ENCODE measurements around the gene CAMP. TPM values are rescaled to one million over a fixed set of nuclear protein-coding genes. Genes with fewer than 3 reads are reported as not detected.
A peak's percentile ranks its signal among the peaks of the same experiment; 100 is the strongest.

Gene CAMP
- total and polyA plus RNA-seq, 2 of the 13 experiments (the other 11 are each of a cell fraction or from before 2014, with no cell fraction given): not detected

DNA sequence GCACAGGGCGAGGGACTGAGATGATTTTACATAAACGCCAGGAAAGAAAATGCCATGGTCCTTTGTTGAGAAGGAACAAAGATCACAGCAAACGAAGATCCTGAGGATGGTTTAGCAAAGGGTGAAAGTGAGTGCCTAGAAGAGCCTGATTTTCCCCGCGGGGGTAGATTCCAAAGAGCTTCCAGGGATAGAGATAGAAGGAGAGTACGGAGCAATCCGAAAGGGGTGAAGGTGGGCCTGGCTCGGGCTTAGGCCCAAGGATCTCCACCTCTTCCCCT lies 36.1 kb upstream of the CAMP start (continued):
- TF ChIP-seq, protein P1, sequence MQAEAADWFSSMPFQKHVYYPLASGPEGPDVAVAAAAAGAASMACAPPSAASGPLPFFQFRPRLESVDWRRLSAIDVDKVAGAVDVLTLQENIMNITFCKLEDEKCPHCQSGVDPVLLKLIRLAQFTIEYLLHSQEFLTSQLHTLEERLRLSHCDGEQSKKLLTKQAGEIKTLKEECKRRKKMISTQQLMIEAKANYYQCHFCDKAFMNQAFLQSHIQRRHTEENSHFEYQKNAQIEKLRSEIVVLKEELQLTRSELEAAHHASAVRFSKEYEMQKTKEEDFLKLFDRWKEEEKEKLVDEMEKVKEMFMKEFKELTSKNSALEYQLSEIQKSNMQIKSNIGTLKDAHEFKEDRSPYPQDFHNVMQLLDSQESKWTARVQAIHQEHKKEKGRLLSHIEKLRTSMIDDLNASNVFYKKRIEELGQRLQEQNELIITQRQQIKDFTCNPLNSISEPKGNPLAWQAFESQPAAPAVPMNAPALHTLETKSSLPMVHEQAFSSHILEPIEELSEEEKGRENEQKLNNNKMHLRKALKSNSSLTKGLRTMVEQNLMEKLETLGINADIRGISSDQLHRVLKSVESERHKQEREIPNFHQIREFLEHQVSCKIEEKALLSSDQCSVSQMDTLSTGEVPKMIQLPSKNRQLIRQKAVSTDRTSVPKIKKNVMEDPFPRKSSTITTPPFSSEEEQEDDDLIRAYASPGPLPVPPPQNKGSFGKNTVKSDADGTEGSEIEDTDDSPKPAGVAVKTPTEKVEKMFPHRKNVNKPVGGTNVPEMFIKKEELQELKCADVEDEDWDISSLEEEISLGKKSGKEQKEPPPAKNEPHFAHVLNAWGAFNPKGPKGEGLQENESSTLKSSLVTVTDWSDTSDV (CRISPR knock-in tag; IDR thresholded peaks at IDR 0.05): 0 out of 2 replicates have a peak, but pooled peaks have one; percentile 90
- 0 out of 2 replicates have a peak, but pooled peaks have one; percentile 34 for TF ChIP-seq ZNF136 (CRISPR knock-in tag; IDR thresholded peaks at IDR 0.05; ENCODE audit: low read depth)

DNA sequence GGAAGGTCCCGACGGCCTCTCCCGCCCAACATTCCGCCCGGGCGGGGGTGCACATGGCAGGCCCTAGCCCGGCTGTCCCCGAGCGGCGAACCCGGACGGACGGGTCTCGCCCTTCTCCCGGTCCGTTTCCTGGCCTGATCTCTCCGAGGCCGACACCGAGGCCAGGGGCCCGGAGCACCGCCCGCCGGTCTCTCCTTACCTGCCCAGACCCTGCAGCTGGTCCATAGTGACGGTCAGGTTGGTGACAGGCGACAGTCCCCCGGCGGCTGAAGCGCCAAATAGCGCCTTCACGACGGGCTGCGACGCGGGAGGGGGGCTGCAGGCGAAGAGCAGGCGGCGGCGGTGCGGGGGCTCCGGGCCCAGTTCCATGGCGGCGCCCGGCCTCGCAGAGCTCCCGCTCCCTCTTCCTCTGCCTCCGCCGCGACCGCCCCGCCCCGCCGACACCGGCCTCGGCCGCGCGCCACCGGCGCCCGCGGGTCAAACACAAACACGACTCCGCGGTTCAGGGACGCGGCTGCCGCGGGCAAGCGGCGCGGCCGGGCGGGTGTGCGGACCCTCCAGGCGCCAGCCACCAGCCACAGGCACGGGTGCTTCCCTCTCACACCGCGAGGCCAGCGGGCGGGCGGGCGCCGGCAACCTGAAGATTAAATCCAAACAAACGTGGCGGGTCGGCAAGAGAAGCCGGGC lies 35.6 kb upstream of the CAMP start:
- in situ Hi-C loops (cut with HindIII; ENCODE audit: extremely low pct_ligation_motif_present, low pct_unique_long_range_greater_than_20kb): no loop called here
- H3K4me3 ChIP-seq (replicated peaks in 1 of 3; ENCODE audit: insufficient read depth in 1 of 3, low read depth in 2 of 3, low read length in 3 of 3): peak overlapping the region; percentile 66 to 91 (median 80)
- H3K9ac ChIP-seq (ENCODE audit: insufficient read depth, low read depth, low read length): peak overlapping the region; percentile 89
- FAIRE-seq (no peak), DNase-seq (ENCODE audit: low spot score) (no peak), ATAC-seq (peak; percentile 50)
- no peaks in the 10 kb centered on the region for H3K9me3 ChIP-seq (ENCODE audit: low read length)
- TSS peak; percentile 64 for BruUV-seq (replicated peaks)
- no peak overlapping the region for H2AFZ ChIP-seq (ENCODE audit: low read length)
- WGBS (ENCODE audit: low lambda C conversion rate): 0% methylated on average over 3 of the region's 87 CpGs
- peak overlapping the region; percentile 78 for H3K27ac ChIP-seq (ENCODE audit: extremely low read length, insufficient read depth, low read length)
- peaks cover 0 to 33% of the 10 kb centered on the region in 2 experiments; a peak in 4 of 5 replicates for H3K36me3 ChIP-seq (replicated peaks in 1 of 2; ENCODE audit: control insufficient read depth in 1 of 2, insufficient read depth in 2 of 2, low read length in 2 of 2)
- no peaks in the 10 kb centered on the region for H3K27me3 ChIP-seq (ENCODE audit: control insufficient read depth in 1 of 2, insufficient read depth in 2 of 2, low read length in 2 of 2)
- CTCF ChIA-PET (ENCODE audit: low intra/inter-chr PET ratio, low total read pairs): no interaction called here
- POLR2A ChIA-PET: interaction anchor here (0.6 to 2.6 kb wide), 6 partner anchors 35 to 295 kb away, joined by 3 to 12 read pairs (median 5); partner anchors contain the start of genes CAMP and ZNF589
- H3K4me2 ChIP-seq (ENCODE audit: low read depth, low read length): peak overlapping the region; percentile 91
- intact Hi-C loops (cut with micrococcal nuclease; ENCODE audit: unreplicated experiment): no loop called here
- peaks cover 70% of the 10 kb centered on the region for H3K4me1 ChIP-seq (ENCODE audit: insufficient read depth, low read length)
- no peaks in the 10 kb centered on the region for H4K20me1 ChIP-seq (ENCODE audit: insufficient read depth, low read length)
- peaks cover 39% of the 10 kb centered on the region for H3K79me2 ChIP-seq (ENCODE audit: insufficient read depth, low read length)
- no peak for TF ChIP-seq ZFP36 (IDR thresholded peaks at IDR 0.05; ENCODE audit: borderline replicate concordance, low read depth, low read length, partially characterized antibody)
- no peak for TF ChIP-seq HCFC1 (IDR thresholded peaks at IDR 0.05; ENCODE audit: low read depth, low read length)
- no peak for TF ChIP-seq ZNF317 (CRISPR knock-in tag; IDR thresholded peaks at IDR 0.05)
- no peak for TF ChIP-seq ZNF816 (CRISPR knock-in tag; IDR thresholded peaks at IDR 0.05; ENCODE audit: borderline replicate concordance)
- TF ChIP-seq, protein P2, sequence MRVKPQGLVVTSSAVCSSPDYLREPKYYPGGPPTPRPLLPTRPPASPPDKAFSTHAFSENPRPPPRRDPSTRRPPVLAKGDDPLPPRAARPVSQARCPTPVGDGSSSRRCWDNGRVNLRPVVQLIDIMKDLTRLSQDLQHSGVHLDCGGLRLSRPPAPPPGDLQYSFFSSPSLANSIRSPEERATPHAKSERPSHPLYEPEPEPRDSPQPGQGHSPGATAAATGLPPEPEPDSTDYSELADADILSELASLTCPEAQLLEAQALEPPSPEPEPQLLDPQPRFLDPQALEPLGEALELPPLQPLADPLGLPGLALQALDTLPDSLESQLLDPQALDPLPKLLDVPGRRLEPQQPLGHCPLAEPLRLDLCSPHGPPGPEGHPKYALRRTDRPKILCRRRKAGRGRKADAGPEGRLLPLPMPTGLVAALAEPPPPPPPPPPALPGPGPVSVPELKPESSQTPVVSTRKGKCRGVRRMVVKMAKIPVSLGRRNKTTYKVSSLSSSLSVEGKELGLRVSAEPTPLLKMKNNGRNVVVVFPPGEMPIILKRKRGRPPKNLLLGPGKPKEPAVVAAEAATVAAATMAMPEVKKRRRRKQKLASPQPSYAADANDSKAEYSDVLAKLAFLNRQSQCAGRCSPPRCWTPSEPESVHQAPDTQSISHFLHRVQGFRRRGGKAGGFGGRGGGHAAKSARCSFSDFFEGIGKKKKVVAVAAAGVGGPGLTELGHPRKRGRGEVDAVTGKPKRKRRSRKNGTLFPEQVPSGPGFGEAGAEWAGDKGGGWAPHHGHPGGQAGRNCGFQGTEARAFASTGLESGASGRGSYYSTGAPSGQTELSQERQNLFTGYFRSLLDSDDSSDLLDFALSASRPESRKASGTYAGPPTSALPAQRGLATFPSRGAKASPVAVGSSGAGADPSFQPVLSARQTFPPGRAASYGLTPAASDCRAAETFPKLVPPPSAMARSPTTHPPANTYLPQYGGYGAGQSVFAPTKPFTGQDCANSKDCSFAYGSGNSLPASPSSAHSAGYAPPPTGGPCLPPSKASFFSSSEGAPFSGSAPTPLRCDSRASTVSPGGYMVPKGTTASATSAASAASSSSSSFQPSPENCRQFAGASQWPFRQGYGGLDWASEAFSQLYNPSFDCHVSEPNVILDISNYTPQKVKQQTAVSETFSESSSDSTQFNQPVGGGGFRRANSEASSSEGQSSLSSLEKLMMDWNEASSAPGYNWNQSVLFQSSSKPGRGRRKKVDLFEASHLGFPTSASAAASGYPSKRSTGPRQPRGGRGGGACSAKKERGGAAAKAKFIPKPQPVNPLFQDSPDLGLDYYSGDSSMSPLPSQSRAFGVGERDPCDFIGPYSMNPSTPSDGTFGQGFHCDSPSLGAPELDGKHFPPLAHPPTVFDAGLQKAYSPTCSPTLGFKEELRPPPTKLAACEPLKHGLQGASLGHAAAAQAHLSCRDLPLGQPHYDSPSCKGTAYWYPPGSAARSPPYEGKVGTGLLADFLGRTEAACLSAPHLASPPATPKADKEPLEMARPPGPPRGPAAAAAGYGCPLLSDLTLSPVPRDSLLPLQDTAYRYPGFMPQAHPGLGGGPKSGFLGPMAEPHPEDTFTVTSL (CRISPR knock-in tag; IDR thresholded peaks at IDR 0.05; ENCODE audit: borderline replicate concordance): no peak
- TF ChIP-seq ZNF160 (CRISPR knock-in tag; IDR thresholded peaks at IDR 0.05): no peak
- TF ChIP-seq, protein P3, sequence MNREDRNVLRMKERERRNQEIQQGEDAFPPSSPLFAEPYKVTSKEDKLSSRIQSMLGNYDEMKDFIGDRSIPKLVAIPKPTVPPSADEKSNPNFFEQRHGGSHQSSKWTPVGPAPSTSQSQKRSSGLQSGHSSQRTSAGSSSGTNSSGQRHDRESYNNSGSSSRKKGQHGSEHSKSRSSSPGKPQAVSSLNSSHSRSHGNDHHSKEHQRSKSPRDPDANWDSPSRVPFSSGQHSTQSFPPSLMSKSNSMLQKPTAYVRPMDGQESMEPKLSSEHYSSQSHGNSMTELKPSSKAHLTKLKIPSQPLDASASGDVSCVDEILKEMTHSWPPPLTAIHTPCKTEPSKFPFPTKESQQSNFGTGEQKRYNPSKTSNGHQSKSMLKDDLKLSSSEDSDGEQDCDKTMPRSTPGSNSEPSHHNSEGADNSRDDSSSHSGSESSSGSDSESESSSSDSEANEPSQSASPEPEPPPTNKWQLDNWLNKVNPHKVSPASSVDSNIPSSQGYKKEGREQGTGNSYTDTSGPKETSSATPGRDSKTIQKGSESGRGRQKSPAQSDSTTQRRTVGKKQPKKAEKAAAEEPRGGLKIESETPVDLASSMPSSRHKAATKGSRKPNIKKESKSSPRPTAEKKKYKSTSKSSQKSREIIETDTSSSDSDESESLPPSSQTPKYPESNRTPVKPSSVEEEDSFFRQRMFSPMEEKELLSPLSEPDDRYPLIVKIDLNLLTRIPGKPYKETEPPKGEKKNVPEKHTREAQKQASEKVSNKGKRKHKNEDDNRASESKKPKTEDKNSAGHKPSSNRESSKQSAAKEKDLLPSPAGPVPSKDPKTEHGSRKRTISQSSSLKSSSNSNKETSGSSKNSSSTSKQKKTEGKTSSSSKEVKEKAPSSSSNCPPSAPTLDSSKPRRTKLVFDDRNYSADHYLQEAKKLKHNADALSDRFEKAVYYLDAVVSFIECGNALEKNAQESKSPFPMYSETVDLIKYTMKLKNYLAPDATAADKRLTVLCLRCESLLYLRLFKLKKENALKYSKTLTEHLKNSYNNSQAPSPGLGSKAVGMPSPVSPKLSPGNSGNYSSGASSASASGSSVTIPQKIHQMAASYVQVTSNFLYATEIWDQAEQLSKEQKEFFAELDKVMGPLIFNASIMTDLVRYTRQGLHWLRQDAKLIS (CRISPR knock-in tag; IDR thresholded peaks at IDR 0.05): no peak

Measured in HepG2 (cell line).